ENCODE results near the gene DGKZ. TPM values are rescaled to one million over a fixed set of nuclear protein-coding genes. Genes with fewer than 3 reads are reported as not detected.
A peak's percentile ranks its signal among the peaks of the same experiment; 100 is the strongest.

DGKZ gene
- total and polyA plus RNA-seq, 2 experiments from 2014 or later: 21.4 to 62.7 TPM

GRCh38 chr11:46352063-46352841, 5.0 kb downstream of the DGKZ start:
- Histone ChIP-seq H3K4me2 (ENCODE audit: unreplicated experiment) (no peak overlapping the region), H3K9me2 (ENCODE audit: insufficient read depth) (no peaks in the 10 kb centered on the region), H3K9me3 (ENCODE audit: low read depth) (no peaks in the 10 kb centered on the region), H3K27me3 (replicated peaks; ENCODE audit: insufficient read depth) (no peaks in the 10 kb centered on the region), H2AFZ (no peak overlapping the region), H3K27ac (no peak overlapping the region), H3F3A (ENCODE audit: insufficient read depth) (no peaks in the 10 kb centered on the region), H3K4me3 (no peak overlapping the region), H3K9ac (no peak overlapping the region), H3K36me3 (ENCODE audit: low read depth) (no peaks in the 10 kb centered on the region; the same call in 1 of the 2 replicates), H3K4me1 (ENCODE audit: insufficient read depth) (peaks cover 22% of the 10 kb centered on the region), H3K79me2 (ENCODE audit: insufficient read depth) (peaks cover 93% of the 10 kb centered on the region), H4K20me1 (ENCODE audit: insufficient read depth) (no peaks in the 10 kb centered on the region; the same call in 1 of the 2 replicates)
- TF ChIP-seq EZH2phosphoT487 (IDR thresholded peaks at IDR 0.05; ENCODE audit: insufficient read depth, low read depth) (no peak), EZH2 (IDR thresholded peaks at IDR 0.05; ENCODE audit: insufficient read depth, poor library complexity, severe bottlenecking) (no peak)
- in situ Hi-C loops (cut with MboI): no loop called here
- DNase-seq: peak; percentile 51
- WGBS, 2 experiments (ENCODE audit: low coverage in 1 of 2, low lambda C conversion rate in 2 of 2, missing lambda C conversion rate in 2 of 2): 67 to 69% methylated on average over 29 to 32 of the region's 33 CpGs

GRCh38 chr11:46353698-46354097, 6.4 kb downstream of the DGKZ start:
- Histone ChIP-seq H3K9ac (peak overlapping the region; percentile 33; the same call in 1 of the 2 replicates), H4K20me1 (ENCODE audit: insufficient read depth) (no peaks in the 10 kb centered on the region; the same call in 1 of the 2 replicates), H3K9me3 (ENCODE audit: low read depth) (no peaks in the 10 kb centered on the region), H3K36me3 (ENCODE audit: low read depth) (no peaks in the 10 kb centered on the region; the same call in 1 of the 2 replicates), H2AFZ (no peak overlapping the region), H3F3A (ENCODE audit: insufficient read depth) (no peaks in the 10 kb centered on the region), H3K27ac (no peak overlapping the region), H3K79me2 (ENCODE audit: insufficient read depth) (peaks cover 96% of the 10 kb centered on the region), H3K4me2 (ENCODE audit: unreplicated experiment) (no peak overlapping the region), H3K27me3 (replicated peaks; ENCODE audit: insufficient read depth) (no peaks in the 10 kb centered on the region), H3K4me1 (ENCODE audit: insufficient read depth) (peaks cover 15% of the 10 kb centered on the region), H3K9me2 (ENCODE audit: insufficient read depth) (no peaks in the 10 kb centered on the region), H3K4me3 (no peak overlapping the region)
- DNase-seq: peak; percentile 55
- in situ Hi-C loops (cut with MboI): no loop called here
- WGBS, 2 experiments (ENCODE audit: low coverage in 1 of 2, low lambda C conversion rate in 2 of 2, missing lambda C conversion rate in 2 of 2): 37 to 41% methylated on average over 9 of the region's 9 CpGs
- TF ChIP-seq EZH2phosphoT487 (IDR thresholded peaks at IDR 0.05; ENCODE audit: insufficient read depth, low read depth) (no peak), EZH2 (IDR thresholded peaks at IDR 0.05; ENCODE audit: insufficient read depth, poor library complexity, severe bottlenecking) (no peak)

GRCh38 chr11:46356924-46357482, 9.7 kb downstream of the DGKZ start:
- in situ Hi-C loops (cut with MboI): no loop called here
- Histone ChIP-seq H2AFZ (no peak overlapping the region), H3K79me2 (ENCODE audit: insufficient read depth) (peaks cover 90% of the 10 kb centered on the region), H3K27me3 (replicated peaks; ENCODE audit: insufficient read depth) (no peaks in the 10 kb centered on the region), H3K27ac (no peak overlapping the region), H3K36me3 (ENCODE audit: low read depth) (no peaks in the 10 kb centered on the region; the same call in 1 of the 2 replicates), H3F3A (ENCODE audit: insufficient read depth) (peaks cover 12% of the 10 kb centered on the region; the same call in 1 of the 2 replicates), H3K9ac (no peak overlapping the region), H3K4me3 (no peak overlapping the region), H3K4me1 (ENCODE audit: insufficient read depth) (peaks cover 27% of the 10 kb centered on the region), H4K20me1 (ENCODE audit: insufficient read depth) (no peaks in the 10 kb centered on the region; the same call in 1 of the 2 replicates), H3K4me2 (ENCODE audit: unreplicated experiment) (peak overlapping the region; percentile 1), H3K9me2 (ENCODE audit: insufficient read depth) (no peaks in the 10 kb centered on the region), H3K9me3 (ENCODE audit: low read depth) (no peaks in the 10 kb centered on the region)
- no peak for TF ChIP-seq EZH2 (IDR thresholded peaks at IDR 0.05; ENCODE audit: insufficient read depth, poor library complexity, severe bottlenecking)
- TF ChIP-seq EZH2phosphoT487 (IDR thresholded peaks at IDR 0.05; ENCODE audit: insufficient read depth, low read depth): no peak
- peak; percentile 85 for DNase-seq
- 76 to 77% methylated on average over 6 to 7 of the region's 7 CpGs for WGBS, 2 experiments (ENCODE audit: low coverage in 1 of 2, low lambda C conversion rate in 2 of 2, missing lambda C conversion rate in 2 of 2)

GRCh38 chr11:46357483-46357936, 10.2 kb downstream of the DGKZ start:
- H3K9me3 ChIP-seq (ENCODE audit: low read depth): no peaks in the 10 kb centered on the region
- H3K9me2 ChIP-seq (ENCODE audit: insufficient read depth): no peaks in the 10 kb centered on the region
- in situ Hi-C loops (cut with MboI): no loop called here
- no peak overlapping the region for H2AFZ ChIP-seq
- peaks cover 29% of the 10 kb centered on the region for H3K4me1 ChIP-seq (ENCODE audit: insufficient read depth)
- H3K27ac ChIP-seq: no peak overlapping the region
- peaks cover 12% of the 10 kb centered on the region; the same call in 1 of the 2 replicates for H3F3A ChIP-seq (ENCODE audit: insufficient read depth)
- H3K9ac ChIP-seq: no peak overlapping the region
- WGBS, 2 experiments (ENCODE audit: low coverage in 1 of 2, low lambda C conversion rate in 2 of 2, missing lambda C conversion rate in 2 of 2): 95 to 96% methylated on average over 10 to 11 of the region's 11 CpGs
- no peak overlapping the region for H3K4me2 ChIP-seq (ENCODE audit: unreplicated experiment)
- no peak for DNase-seq
- H3K79me2 ChIP-seq (ENCODE audit: insufficient read depth): peaks cover 90% of the 10 kb centered on the region
- TF ChIP-seq EZH2 (IDR thresholded peaks at IDR 0.05; ENCODE audit: insufficient read depth, poor library complexity, severe bottlenecking) (no peak), EZH2phosphoT487 (IDR thresholded peaks at IDR 0.05; ENCODE audit: insufficient read depth, low read depth) (no peak)
- H3K4me3 ChIP-seq: no peak overlapping the region
- no peaks in the 10 kb centered on the region; the same call in 1 of the 2 replicates for H3K36me3 ChIP-seq (ENCODE audit: low read depth)
- no peaks in the 10 kb centered on the region for H3K27me3 ChIP-seq (replicated peaks; ENCODE audit: insufficient read depth)
- no peaks in the 10 kb centered on the region; the same call in 1 of the 2 replicates for H4K20me1 ChIP-seq (ENCODE audit: insufficient read depth)

Data from GM23248 (cell line).